NCI-H345 treated with DMSO at 0.1 percent for 48 hours (cell line): ENCODE results near the gene TIMP1.
A peak's percentile ranks its signal among the peaks of the same experiment; 100 is the strongest.
"Not testable (repeated sequence)": the region's sequence is repeated elsewhere in the genome, so short reads cannot be mapped to it uniquely, and the experiment has no call there.

Experiments
- DNase-seq: peaks from one replicate; lab custom pipeline; 2025; ENCODE audit not compliant: unreplicated experiment; lab: John Stamatoyannopoulos, UW

Gene TIMP1

DNA sequence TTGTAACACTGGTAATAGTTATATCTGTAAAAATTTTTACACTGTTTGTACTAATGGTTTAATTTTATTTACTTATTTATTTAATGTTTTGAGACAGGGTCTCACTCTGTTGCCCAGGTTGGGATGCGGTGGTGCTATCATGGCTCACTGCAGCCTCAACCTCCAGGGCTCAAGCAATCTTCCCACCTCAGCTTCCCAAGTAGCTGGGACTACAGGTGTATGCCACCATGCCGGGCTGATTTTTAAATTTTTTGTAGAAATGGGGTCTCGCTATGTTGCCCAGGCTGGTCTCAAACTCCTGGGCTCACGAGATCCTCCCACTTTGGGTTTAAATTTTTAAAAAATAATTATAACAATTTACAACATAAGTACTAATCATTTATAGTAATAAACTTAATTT lies 20.9 kb downstream of the TIMP1 start:
- DNase-seq: not testable (repeated sequence)

DNA sequence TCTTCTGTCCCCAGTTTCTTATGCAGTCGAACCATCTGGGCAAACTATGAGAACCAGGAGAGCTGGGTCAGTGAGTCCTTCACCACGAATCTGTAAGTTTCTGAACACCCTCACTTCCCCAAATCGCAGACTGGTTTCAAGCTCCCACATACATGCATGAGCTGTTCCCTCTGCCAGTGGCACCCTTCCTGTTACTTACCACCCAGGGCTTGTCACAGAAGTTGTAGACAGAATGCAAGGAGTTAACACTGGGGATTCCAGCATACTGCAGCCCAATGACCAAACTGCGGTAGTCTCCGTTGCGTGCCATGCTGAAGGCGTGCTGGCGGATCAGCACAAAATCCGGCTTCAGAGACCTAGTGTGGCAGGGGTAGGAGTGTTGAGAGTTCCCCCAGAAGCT lies 22.8 kb downstream of the TIMP1 start:
- DNase-seq: no peak

DNA sequence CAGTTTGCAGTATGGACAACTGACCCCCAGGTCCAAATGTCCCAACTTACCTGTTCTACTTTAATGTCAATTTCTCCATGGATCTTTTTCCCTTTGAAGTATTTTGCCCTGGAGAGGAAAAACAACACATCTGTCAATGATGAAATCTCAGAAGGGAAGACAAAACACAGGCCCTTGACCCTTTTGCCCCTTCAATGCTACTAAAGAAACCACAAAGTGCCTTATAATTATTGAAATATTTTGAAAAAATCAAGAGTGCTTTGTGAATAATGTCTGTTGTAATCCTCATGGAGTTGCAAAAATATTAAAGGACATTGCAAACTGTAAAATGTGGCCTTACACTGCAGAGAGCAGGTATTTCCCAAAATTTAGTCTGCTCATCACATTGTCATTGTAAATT lies 24.9 kb downstream of the TIMP1 start:
- no peak for DNase-seq

DNA sequence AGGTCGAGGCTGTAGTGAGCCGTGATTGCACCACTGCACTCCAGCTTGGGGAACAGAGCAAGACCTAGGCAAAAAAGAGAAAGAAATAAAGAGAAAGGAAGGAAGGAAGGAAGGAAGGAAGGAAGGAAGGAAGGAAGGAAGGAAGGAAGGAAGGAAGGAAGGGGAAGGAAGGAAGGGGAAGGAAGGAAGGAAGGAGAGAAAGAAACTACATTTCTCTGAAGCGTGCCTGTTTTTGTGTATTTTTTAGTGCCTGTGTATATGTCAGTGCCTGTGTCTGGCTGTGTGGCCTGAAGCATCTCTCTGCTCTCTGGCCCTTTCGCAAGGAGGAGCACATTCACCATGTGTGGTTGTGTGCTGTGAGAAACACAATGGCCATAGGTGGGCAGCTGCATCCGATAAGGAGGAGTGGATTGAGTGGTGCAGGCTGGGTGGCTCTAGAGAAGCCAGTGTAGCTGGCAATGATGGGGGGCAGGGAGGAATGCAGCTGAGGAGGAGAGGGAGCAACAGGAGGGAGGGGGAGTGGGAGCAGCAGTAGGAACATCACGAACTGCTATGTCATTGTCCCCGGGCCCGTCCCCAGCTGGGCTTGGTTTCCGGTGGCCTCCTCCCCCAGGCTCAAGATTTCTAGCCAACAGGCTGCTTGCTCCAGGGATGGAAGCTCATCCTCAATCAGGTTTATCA lies 26.0 kb downstream of the TIMP1 start:
- DNase-seq: no peak

DNA sequence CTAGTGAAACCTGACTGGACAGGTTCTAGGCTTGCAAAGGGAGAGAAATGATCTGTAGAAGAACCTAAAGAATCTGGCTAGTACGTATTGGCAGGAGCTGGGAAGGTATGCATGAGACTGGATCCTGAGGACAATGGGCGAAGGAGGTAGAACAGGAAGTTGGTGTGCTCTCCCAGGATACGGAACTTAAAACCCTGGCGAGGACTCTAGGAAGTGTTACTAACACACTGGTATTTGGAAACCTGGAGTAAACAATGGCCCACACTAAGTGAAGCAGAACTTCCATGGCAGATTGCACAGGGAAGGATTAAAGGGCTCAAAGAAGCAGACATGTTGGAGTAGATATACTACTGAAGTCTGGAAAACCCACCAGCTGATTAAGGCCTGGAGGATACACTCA lies 28.3 kb downstream of the TIMP1 start:
- no peak for DNase-seq

DNA sequence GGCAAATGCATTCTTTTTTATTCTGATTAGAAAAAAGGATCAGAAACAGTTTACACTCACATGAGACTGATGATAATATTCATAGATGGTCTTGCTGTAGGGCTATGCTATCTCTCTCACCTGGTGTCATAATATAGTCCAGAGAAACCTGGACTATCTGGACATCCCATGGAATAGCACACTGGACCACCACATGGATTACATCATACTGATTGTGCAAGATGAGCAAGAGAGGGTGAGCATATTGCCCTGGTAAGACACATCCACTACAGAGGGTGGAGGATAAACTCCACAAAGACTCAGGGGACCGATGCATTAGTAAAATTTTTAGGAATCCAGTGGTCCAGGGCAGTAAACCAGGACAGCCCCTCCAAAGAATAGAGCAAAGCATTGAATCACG lies 29.3 kb downstream of the TIMP1 start:
- DNase-seq: no peak

DNA sequence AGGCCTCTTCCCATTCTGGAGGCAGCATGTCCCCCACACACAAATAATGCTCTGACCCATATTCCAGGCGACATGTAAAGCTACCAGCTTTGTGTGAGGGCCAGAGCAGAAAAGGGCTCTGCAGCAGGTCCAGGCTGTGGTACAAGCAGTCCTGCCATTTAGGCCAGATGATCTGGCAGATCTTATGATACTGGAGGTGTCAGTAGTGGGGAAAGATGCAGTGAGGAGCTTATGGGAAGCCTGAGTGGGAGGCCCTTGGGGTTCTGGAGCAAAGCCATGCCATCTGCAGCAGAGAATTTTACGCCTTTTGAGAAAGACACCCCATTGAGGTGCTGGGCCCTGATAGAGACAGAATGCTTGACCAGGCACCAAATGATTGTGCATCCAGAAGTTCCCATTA lies 29.7 kb downstream of the TIMP1 start:
- no peak for DNase-seq

DNA sequence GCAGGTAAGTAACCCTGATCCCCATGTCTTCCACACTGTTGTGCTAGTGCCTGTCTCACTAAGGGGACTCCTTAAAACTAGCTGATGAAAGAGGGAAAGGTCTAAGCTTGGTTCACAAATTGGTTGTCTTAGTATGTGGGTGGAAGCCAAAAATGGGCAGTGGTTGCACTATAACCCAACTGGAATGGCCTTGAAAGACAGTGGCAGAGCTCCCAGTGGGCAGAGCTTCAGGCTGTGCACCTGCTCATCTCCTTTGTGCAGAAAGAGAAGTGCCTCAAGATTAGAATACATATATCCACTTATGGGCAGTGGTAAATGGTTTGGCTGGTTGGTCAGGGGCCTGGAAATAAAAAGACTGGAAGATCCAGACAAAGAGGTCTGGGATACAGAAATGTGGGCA lies 30.2 kb downstream of the TIMP1 start:
- DNase-seq: no peak

DNA sequence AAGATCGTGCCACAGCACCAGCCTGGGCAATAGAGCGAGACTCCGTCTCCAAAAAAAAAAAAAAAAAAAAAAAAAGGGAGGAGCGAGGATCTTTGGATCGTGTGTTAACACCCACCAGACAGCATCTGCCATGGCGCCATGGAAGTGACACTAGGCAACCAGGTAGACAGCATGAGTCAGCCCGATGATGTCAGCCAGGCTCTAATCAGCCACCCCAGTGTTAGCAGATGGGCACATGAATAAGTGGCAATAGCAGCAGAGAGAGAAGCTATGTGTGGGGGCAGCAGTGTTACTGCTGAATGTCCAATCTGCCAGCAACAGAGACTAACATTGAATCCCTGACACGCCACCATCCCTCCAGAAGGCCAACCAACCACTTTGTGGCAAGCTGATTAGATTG lies 30.8 kb downstream of the TIMP1 start:
- DNase-seq: no peak

DNA sequence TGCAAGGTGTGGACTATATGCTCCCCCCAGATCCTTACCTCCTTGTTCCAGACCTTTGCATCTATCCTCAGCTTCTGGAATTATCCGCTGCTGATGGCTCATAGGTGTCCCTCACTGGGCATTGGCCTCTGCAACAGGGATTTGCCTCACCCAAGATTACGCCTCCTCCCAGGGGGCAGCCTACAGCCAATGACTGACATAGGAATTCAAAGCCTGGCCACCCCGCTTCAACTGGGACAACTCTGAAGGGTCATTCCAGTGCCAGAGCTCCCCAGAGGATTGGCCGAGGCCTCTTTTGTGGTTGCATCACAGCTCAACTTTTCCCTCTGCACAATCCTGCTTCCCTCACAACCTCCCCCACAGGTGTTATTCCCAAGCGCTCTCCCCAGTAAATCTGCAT lies 32.4 kb downstream of the TIMP1 start:
- DNase-seq: no peak

DNA sequence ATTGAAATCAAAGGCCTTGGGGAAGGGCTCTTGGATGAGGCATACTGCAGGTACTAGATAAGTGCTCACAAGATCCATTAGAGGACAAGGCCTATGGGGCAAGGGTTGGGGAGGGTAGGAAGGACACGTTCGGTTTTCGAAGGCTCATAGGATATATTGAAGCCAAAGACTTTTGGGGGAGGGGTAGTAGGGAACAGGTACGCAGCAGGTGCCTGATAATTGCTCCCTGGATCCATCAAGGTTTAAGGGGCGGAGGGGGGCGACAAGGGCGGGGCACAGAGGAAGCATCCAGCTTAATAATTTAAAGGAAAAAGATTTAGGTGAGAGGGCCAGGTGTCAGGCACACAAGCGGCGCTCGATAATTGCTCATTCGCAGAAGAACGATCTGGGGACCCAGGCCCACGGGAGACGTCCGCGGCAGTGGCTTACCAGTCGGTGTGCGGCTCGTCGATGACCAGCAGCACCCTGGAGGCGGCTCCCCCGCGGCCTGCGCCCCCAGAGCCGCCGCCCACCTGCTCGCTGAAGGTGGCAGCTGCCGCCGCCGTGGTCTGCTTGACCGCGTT lies 36.8 kb downstream of the TIMP1 start:
- no peak for DNase-seq

DNA sequence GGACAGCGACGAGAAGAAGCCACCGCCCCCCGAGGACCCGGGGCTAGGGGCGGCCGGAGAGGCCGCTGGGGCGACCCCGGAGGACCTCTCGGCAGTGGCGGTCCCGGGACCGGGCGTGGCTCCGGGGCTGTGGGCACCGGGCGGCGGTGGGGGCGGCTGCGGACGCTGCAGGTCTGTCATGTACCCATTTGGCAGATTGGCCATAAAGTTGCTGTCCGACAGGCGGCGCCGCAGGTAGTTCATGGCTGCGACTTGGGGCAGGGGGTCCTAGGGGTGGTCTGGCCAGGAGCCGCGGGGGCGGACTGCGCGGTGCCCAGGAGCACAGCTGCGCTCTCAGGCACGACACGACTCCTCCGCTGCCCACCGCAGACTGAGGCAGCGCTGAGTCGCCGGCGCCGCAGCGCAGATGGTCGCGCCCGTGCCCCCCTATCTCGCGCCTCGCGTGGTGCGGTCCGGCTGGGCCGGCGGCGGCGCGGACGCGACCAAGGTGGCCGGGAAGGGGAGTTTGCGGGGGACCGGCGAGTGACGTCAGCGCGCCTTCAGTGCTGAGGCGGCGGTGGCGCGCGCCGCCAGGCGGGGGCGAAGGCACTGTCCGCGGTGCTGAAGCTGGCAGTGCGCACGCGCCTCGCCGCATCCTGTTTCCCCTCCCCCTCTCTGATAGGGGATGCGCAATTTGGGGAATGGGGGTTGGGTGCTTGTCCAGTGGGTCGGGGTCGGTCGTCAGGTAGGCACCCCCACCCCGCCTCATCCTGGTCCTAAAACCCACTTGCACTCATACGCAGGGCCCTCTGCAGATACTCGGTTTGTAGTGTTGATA lies 37.5 kb downstream of the TIMP1 start, which contains the start of gene SYN1:
Gene SYN1 (minus strand): TSS at position 372 of the 817 bp plus-strand sequence. CDS start 129 bp downstream, at position 243.
- DNase-seq: peak; percentile 47

DNA sequence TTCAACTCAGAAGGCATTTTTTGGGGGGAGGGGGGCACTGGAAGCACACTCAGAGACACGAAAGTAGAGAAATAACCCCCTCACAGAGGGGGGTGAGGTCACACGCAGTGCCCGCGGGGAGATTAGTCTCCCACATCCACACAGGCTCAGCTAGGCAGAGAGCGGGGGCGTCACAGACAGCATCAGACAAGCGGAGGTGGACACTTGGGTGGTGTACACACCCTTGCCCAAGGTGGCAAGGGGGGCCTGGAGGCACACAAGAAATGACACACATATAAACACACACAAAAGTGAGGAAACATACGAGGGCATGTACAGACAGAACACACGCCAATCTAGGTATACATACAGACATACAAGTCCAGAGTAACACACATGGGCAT lies 38.1 kb downstream of the TIMP1 start:
- DNase-seq: no peak

DNA sequence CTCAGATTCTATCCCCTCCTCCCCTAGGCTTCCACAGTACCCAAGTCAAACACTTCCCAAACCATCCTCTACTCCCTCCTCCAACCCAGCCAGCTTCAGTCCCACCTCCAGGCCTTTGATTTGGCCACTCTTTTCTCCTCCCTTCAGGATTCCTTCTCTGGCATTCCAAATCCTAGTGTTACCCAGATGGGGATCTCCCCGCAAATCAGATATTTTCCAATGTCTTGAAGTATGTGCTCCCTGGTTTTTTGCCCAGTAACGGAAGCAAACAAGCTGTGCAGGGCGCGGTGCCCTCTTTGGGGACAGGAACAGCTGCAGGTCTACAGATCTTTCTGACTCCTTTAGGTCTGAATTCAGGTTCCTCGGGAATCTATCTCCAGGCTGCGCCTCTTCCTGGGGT lies 39.6 kb downstream of the TIMP1 start:
- DNase-seq: no peak

DNA sequence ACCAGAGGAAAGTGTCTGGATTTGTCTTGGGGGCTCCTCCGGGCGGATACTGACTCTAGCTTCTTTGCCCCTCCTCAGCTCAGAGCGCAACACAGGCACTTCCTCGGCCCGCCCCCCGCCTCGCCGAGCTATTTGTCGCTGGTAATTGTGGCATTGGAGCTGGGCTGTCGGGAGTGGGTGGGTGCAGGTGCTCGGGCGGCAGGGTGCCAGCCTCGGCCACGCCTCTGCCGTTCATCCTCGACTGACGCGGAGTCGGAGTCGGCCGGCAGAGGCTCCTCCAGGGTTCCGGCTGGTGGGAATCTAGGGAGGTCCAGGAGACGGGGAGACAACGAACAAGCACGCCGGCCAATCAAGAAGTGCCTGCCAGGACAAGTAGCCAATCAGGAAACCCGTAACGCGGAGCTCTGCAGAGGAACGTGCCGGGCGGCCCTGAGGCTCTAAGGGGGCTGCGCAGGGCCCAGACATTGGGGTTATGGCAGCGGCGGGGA lies 41.3 kb downstream of the TIMP1 start:
- DNase-seq: peak; percentile 69

DNA sequence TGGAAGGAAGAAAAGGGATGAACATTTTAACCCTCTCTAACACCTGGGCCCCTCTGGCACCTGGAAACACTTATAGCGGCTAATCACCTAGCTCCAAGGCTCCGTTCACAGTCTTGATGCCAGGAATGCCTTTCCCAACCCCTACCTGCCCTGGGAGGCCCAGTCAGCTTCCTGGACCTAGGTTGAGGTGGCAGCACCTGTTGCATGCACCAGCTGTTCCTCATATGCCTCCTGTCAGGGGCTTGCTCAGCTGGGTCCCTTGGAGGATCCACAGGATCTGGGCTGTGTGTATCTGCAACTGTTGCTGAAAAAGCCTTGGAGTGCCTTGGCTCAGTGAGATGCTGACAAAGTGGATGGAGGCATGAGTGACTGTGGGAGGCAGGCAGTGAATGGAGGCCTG lies 43.1 kb downstream of the TIMP1 start:
- no peak for DNase-seq

DNA sequence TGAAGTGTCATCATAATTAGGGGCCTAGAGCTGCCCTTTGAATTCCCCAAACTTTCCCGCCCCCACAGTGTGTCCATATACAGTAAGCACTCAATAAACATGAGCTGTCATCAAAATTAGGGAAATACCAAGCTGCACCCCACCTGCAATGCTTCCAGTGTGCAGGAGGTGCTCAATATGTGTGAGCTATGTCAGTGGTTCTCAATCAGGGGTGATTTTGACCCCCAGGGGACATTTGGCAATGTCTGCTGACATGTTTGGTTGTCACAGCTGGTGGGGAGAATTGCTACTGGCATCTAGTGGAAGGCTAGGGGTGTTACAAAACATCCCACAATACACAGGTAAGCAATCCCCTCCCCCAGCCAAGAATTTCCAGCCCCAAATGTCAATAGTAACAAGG lies 46.7 kb downstream of the TIMP1 start:
- no peak for DNase-seq

DNA sequence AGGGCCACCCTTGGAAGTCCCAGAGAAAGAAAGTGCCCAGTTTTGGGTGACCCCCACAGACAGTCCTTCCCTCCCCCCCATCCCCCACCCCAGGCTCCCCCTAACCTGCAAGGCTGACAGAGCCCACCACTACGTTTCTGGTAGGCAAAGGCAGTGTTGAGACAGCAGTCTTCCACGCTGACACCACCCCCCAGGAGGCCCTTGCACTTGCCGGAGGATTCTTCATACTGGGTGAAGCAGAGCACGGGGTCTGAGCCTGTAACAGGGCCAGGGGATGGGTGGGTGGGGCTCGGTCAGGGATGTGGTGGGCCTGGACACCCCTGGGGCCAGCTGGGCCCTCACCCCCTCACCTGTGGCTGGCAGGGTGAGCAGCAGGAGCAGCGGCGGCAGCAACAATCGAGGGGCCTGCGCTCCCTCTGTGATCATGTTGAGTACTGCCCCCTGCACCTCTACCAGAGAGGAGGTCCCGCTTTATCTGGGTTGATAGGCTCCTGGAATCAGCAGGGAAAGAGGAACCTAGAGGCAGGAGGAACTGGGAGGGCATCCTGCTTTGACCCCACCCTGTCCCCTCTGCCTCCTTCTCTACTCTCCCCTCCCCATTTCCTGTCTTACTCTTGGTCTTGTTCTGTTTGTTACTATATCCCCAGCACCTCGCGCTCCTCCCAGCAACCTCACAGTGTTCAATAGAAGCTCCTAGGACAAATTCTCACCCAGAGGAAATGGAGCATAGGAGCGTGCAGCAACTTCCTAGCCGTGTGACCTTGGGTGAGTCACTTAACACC lies 47.4 kb downstream of the TIMP1 start, which contains the start of gene CFP:
Gene CFP (minus strand): TSS at position 512 of the 782 bp plus-strand sequence. CDS start 86 bp downstream, at position 426.
- DNase-seq: no peak

DNA sequence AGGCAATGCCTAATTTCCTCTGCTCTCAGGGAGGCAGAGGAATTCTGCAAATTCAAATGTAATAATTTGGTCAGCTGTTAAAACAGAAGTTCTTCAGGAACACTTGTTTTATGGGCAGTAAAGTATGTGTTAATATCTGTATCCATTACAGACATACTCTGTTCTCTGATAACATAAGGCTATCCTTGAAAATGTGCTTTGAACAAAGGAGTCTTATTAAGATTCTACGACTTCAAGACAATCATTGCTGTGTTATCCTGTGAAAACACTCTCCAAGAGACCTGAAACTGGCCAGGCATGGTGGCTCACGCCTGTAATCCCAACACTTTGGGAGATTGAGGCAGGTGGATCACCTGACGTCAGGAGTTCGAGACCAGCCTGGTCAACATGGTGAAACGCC lies 49.4 kb downstream of the TIMP1 start:
- no peak for DNase-seq

DNA sequence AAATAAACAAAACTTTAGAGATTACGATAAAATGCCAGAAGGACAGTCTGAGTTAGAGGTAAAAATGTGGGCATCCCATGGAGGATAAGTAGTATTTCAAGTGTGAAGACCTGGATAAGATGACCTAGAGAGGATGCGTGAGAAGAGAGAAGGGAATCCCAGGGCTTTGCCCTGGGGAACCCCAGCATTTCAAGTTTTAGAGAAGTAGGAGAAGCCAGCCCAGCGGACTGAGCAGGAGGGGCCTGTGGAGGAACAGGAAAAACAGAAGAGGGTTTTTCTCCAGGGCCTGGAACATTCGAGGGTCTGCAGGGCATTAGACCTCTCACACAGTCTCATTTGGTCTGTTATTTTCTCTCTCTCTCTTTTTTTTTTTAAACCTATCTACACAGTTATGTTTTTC lies 50.4 kb downstream of the TIMP1 start:
- DNase-seq: no peak
